Measurements from ENCODE around the gene ZNF700. TPM values are rescaled to one million over a fixed set of nuclear protein-coding genes. Genes with fewer than 3 reads are reported as not detected.
"Not testable (repeated sequence)": the region's sequence is repeated elsewhere in the genome, so short reads cannot be mapped to it uniquely, and the experiment has no call there.

Gene ZNF700
- total RNA-seq, 1 experiment from 2014 or later: 5.7 TPM

DNA sequence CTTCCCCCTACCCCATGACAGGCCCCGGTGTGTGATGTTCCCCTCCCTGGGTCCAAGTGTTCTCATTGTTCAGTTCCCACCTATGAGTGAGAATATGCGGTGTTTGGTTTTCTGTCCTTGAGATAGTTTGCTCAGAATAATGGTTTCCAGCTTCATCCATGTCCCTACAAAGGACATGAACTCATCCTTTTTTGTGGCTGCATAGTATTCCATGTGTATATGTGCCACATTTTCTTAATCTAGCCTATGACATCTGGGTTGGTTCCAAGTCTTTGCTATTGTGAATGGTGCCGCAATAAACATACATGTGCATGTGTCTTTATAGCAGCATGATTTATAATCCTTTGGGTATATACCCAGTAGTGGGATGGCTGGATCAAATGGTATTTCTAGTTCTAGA is 13.5 kb downstream of the ZNF700 start:
- not testable (repeated sequence) for DNase-seq (ENCODE audit: low read depth)

DNA sequence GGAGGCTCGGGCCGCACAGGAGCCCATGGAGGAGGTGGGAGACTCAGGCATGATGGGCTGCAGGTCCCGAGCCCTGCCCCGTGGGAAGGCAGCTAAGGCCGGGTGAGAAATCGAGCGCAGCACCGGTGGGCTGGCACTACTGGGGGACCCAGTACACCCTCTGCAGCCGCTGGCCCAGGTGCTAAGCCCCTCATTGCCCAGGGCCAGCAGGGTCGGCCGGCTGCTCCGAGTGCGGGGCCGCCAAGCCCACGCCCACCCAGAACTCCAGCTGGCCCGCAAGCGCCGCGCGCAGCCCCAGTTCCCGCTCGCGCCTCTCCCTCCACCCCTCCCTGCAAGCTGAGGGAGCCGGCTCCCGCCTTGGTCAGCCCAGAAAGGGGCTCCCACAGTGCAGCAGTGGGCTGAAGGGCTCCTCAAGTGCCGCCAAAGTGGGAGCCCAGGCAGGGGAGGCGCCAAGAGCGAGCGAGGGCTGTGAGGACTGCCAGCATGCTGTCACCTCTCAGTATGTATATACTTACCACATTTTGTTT is 16.5 kb downstream of the ZNF700 start:
- not testable (repeated sequence) for DNase-seq (ENCODE audit: low read depth)

DNA sequence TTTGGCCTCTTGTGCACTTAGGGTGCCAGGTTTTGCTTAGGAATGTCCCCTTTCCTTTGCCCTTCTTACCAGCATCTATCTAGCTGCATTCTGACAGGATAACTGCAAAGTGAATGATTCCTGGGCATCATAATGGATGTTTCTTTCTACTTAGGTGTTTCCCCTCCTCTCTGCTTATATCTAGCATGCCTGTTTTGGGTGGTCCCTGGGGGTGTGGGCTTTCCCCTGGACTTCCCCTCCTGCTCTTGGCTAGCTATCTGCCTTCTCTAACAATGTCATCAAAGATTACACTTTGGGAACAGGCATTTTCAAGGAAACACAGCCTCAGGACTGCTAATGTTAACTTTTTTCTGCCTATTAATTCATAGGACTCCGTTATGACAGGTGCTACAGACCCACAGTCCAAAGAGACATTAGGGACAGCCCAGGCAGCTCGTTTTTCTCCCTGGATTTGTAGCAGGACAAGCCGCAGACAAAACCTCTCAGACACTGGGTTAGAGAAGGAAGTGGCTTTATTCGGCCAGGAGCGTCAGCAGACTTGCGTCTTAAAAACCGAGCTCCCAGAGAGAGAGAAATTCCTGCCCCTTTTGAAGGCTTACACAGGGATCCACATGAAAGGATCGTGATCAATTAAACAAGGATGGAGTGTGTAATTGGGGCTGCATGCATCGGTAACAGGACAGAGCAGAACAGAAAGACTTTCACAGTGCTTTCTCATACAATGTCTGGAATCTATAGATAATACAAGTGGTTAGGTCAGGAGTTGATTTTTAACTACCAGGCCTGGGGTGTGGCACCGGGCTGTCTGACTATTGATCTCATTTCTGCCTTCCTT is 17.3 kb downstream of the ZNF700 start:
- DNase-seq (ENCODE audit: low read depth): no peak

DNA sequence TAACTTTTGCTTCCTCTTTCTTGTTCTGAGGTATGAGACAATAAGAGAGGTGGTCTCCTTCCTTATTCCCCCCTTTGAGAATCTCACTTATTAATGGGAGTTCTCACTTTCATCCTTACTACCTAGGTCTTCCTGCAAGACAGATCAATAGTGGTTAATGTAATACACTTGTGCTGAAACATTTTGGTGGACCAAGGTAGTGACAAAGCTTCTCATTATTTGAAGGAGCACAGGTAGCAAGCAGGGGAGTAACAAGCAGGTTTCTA is 17.9 kb downstream of the ZNF700 start:
- DNase-seq (ENCODE audit: low read depth): no peak

DNA sequence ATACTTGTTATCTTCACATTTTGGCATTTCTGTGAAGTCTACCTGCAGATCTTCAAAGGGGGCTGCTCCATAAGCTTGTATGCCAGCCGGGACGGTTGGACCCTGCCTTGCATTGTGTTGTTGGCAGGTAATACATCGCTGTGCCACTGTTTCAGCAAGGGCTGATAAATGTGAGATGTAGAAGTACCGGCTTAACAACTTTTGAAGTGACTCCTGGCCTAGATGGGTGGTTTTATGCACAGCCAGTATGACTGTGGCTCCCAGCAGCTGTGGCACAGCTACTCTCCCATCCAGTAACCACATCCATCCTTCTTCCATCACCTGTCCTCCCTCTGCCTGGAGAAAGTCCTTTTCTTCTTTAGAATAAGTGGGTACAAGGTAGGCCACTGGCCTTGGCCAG is 19.7 kb downstream of the ZNF700 start:
- no peak for DNase-seq (ENCODE audit: low read depth)

DNA sequence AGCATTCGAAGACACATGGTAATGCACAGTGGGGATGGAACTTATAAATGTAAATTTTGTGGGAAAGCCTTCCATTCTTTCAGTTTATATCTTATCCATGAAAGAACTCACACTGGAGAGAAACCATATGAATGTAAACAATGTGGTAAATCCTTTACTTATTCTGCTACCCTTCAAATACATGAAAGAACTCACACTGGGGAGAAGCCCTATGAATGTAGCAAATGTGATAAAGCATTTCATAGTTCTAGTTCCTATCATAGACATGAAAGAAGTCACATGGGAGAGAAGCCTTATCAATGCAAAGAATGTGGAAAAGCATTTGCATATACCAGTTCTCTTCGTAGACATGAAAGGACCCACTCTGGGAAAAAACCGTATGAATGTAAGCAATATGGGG is 23.7 kb downstream of the ZNF700 start:
- no peak for DNase-seq (ENCODE audit: low read depth)

DNA sequence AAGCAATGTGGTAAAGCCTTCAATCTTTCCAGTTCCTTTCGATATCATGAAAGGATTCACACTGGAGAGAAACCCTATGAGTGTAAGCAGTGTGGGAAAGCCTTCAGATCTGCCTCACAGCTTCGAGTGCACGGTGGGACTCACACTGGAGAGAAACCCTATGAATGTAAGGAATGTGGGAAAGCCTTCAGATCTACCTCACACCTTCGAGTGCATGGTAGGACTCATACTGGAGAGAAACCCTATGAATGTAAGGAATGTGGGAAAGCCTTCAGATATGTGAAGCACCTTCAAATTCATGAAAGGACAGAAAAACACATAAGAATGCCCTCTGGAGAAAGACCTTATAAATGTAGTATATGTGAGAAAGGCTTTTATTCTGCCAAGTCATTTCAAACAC is 24.3 kb downstream of the ZNF700 start:
- DNase-seq (ENCODE audit: low read depth): no peak

DNA sequence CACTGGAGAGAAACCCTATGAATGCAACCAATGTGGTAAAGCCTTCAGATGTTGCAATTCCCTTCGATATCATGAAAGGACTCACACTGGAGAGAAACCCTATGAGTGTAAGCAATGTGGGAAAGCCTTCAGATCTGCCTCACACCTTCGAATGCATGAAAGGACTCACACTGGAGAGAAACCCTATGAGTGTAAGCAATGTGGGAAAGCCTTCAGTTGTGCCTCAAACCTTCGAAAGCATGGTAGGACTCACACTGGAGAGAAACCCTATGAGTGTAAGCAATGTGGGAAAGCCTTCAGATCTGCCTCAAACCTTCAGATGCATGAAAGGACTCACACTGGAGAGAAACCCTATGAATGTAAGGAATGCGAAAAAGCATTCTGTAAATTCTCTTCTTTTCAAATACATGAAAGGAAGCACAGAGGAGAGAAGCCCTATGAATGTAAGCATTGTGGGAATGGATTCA is 24.7 kb downstream of the ZNF700 start:
- not testable (repeated sequence) for DNase-seq (ENCODE audit: low read depth)

DNA sequence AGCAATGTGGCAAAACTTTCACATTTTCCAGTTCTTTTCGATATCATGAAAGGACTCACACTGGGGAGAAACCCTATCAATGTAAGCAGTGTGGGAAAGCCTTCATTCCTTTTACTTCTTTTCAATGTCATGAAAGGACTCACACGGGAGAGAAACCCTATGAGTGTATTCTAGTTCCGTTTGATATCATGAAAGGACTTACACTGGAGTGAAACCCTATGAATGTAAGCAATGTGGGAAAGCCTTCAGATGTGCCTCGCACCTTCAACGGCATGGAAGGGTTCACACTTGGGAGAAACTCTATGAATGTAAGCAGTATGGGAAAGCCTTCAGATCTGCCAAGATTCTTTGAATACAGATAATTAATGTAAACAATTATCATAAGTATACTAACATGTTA is 25.4 kb downstream of the ZNF700 start:
- no peak for DNase-seq (ENCODE audit: low read depth)

DNA sequence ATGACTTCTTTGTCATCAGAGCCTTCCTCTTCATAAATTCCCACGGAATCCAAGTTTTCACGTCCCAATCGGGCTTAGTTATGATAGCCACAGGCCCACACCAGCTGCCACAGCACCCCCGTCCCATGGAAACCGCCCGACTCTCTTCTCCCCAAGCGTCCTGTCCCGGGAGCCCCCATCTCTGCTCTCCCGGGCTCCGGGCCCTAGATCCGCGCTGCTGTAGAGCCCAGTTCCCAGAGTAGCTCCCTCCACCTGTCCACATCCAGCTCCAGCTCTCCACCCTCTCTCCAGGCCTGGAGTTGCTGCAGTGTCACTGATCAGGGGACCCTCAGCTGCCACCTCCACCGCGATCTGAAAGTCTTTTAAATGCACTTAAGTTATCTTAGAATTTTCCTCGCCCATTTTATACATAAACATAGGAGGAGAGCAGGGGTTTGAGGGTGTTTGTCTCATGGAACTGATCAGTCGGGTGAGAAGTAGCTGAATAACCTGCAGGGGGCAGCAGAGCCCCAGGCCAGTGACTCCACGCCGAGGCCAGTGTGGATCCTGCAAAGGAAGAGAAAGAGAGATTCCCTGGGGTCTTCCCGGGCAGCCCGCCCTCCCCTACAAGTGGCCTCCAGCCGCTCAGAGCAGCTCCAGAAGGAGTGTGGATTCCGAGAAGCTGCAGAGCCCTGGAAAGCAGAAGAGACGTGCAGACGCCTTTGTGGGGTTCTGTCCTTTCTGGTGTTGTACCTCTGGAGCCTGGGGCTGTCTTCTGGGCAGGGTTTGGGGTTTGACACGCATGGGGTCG is 38.9 kb downstream of the ZNF700 start:
- peak; percentile 71 for DNase-seq (ENCODE audit: low read depth)

DNA sequence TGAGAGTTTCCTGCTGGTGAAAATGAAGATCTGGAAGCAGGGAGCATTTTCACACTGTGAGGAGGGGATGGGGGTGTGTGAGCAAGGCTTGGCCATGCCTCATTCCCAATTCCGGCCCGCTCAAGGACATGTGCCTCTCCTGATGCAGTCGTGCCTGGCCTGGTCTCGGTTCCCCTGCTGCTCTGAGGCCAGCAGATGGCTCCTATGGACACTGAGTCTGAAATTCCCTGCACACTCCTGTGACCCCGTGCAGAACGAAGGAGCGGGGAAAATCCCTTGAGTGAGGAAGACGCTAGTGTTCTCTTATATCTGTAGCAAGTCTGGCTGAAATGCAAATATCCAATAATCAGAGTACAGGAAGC is 39.6 kb downstream of the ZNF700 start:
- DNase-seq (ENCODE audit: low read depth): no peak

DNA sequence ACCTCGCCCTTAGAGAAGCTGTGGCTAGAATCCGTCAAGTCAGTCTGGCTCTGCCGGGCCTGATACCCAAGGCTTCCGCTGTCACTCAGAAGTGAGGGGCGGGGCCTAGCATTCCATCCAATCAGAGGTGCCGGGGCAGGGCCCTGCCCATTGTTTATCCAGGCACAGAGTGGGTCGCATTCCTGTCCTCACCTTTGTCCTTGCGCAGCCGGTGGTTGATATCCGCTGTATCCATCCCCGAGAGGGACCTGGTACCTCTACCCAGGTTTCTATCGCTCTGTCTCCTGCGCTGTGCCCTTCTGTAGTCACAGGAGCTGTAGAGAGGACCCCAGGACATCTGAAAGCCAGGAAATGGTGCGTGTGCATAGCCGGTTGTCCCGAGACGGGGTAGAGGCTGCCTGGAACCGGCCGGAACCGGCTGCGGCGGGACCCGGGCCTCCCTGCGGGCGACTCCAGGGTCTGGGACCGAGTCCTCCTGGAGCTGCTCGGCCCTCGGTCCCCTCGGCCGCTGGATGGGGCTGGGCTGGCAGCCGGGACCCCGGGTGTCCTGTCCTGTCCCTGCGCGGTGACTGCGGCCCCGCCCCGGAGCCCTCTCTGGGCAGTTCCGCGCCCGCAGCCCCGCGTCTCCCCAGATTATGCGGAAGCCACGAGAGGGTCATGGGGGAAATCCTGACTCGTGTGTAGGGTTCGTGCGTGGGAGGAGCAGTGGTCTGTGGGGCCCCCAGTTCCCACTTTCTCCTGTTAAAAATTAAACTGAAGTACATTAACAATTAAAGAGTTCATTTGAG is 40.1 kb downstream of the ZNF700 start, which contains the start of gene ZNF763:
Gene ZNF763, plus strand, starts transcription at position 183 of the 788 bp plus-strand sequence. Its CDS starts 169 bp downstream, at position 352.
- peak; percentile 88 for DNase-seq (ENCODE audit: low read depth)

DNA sequence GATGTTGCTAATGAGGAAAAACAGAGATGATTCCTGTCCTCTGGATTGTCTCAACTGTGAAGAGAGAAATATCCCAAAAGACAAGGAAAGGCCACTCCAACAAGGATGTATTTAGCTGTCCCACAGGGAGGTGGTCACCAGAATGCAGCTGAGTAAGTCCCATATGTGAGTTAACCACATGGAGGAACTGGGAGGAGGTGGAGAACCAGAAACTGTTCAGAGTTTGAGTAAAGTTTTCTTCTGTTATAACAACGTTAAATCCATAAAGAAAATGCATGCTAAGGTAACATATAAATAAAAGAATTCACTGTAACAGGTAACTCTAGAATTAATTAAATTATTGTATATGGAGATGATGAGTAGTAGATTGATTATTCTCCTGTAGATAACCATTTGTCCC is 45.3 kb downstream of the ZNF700 start:
- DNase-seq (ENCODE audit: low read depth): no peak

DNA sequence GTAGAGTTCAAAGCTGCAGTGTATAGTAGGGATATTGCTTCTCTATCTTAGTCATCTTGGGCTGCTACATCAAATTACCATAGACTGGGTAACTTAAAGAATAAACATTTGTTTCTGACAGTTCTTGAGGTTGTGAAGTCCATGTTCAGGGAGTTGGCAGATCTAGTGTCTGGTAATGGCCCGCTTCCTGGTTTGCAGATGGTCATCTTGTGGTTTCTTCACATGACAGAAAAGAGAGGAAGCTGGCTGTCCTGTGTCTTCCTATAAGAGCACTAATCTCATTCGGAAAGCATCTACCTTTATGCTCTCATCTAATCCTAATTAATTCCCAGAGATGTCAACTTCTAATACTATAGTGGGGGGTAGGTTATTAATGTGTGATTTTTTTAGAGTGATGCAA is 46.1 kb downstream of the ZNF700 start:
- no peak for DNase-seq (ENCODE audit: low read depth)

DNA sequence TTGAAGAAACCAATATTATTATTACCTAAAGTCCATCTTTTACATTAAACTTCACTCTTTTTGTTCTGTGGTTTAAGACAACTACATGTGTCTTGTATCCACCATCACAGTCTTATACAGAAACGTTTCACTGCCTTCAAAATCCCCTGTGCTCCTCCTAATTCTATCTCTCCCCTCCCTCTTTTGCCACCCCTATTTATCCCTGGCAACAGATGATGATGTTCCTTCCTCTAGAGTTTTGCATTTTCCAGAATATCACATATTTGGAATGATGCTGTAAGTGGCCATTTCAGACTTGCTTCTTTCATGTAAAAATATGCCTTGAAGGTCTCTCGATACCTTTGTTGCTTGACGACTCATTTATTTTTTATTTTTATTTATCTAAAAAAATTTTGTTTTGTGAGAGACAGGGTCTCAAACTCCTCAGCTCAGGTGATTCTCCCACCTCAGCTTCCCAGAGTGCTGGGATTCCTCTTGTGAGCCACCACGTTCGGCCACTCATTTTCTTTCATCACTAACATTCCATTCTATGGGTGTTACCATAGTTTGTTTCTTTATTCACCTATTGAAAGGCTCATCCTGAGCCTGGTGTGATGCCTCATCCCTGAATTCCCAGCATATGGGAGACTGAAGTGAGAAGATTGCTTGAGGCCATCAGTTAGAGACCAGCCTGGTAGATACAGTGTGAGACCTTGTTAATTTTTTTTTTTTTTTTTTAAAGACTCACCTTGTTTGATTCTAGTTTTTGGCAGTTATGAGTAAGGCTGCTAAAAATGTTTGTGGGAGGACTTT is 48.3 kb downstream of the ZNF700 start:
- no peak for DNase-seq (ENCODE audit: low read depth)

DNA sequence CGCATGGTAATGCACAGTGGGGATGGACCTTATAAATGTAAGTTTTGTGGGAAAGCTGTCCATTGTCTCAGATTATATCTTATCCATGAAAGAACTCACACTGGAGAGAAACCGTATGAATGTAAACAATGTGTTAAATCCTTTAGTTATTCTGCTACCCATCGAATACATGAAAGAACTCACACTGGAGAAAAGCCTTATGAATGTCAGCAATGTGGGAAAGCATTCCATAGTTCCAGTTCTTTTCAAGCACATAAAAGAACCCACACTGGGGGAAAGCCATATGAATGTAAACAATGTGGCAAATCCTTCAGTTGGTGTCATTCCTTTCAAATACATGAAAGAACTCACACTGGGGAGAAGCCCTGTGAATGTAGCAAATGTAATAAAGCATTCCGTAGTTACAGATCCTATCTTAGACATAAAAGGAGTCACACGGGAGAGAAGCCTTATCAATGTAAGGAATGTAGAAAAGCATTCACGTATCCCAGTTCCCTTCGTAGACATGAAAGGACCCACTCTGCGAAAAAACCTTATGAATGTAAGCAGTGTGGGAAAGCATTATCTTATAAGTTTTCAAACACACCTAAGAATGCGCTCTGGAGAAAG is 53.7 kb downstream of the ZNF700 start:
- DNase-seq (ENCODE audit: low read depth): no peak

DNA sequence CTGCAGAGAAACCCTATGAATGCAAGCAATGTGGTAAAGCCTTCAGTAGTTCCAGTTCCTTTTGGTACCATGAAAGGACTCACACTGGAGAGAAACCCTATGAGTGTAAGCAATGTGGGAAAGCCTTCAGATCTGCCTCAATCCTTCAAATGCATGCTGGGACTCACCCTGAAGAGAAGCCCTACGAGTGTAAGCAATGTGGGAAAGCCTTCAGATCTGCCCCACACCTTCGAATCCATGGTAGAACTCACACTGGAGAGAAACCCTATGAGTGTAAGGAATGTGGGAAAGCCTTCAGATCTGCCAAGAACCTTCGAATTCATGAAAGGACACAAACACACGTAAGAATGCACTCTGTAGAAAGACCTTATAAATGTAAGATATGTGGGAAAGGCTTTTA is 54.6 kb downstream of the ZNF700 start:
- no peak for DNase-seq (ENCODE audit: low read depth)

DNA sequence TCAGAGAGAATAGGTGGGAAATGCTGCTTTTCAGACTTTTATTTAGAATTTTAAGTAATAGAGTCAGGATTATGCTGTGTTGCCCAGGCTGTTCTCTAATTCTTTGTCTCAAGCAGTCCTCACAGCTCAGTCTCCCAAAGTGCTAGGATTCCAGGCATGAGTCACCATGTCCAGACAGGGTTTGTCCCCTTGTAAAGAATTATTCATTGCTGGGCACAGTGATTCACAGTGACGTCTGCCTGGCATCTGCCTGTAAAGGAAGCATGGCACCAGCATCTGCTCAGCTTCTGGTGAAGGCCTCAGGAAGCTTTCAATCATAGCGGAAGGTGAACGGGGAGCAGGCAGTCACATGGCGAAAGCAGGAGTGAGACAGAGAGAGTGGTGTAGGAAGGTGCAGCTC is 57.6 kb downstream of the ZNF700 start:
- peak; percentile 24 for DNase-seq (ENCODE audit: low read depth)

DNA sequence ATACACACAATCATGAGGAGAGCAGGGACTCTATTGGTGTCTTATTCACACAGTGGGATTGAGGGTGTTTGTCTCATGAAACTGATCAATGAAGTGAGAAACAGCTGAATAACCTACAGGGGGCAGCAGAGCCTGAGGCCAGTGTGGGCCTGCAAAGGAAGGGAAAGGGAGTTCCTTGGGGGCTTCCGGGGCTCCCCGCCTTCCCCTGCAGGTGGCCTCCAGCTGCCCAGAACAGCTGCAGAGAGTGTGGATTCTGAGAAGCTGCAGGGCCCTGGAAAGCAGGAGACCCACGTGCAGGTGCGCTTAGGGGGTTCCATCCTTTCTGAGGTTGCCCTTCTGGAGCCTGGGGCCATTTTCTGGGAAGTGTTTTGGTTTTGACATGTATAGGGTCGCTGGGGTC is 60.1 kb downstream of the ZNF700 start:
- DNase-seq (ENCODE audit: low read depth): no peak

DNA sequence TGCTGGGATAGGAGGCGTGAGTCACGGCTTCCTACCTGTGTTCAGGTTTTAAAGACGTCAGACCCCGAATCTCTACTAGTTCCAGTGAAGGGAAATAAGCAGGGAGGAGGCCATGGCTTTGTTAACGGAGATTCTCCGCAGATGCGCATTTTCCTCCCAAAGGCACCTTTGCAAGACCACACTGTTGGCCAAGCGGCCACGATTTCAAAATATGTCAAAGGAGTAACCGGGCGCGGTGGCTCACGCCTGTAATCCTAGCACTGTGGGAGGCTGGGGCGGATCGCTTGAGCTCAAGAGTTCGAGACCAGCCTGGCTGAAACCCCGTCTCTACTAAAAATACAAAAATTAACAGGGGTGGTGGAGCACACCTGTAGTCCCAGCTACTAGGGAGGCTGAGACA is 61.8 kb downstream of the ZNF700 start:
- no peak for DNase-seq (ENCODE audit: low read depth)
